Osteocyte (in vitro differentiated cells): ENCODE measurements around the gene UNC13A. TPM values are rescaled to one million over a fixed set of nuclear protein-coding genes. Genes with fewer than 3 reads are reported as not detected.

ENCODE experiments used
- DNase-seq: peaks from one replicate; pipeline ENCODE4 v3.0.0; 2021; ENCODE audit warnings: mixed read lengths; ENCODE audit not compliant: unreplicated experiment; ENCODE audit errors: extremely low spot score
- H3K27ac Mint-ChIP-seq: one replicate; pipeline ENCODE4 v1.8.0; 2021; ENCODE audit warnings: mild to moderate bottlenecking, mixed read lengths; ENCODE audit not compliant: unreplicated experiment
- H3K27me3 Mint-ChIP-seq: one replicate; pipeline ENCODE4 v1.8.0; 2021; ENCODE audit warnings: mixed read lengths; ENCODE audit not compliant: unreplicated experiment
- H3K36me3 Mint-ChIP-seq: one replicate; pipeline ENCODE4 v1.8.0; 2021; ENCODE audit warnings: mixed read lengths; ENCODE audit not compliant: unreplicated experiment
- H3K4me1 Mint-ChIP-seq: one replicate; pipeline ENCODE4 v1.8.0; 2021; ENCODE audit warnings: mixed read lengths; ENCODE audit not compliant: unreplicated experiment
- H3K4me3 Mint-ChIP-seq: one replicate; pipeline ENCODE4 v1.8.0; 2021; ENCODE audit warnings: mild to moderate bottlenecking, moderate library complexity, mixed read lengths; ENCODE audit not compliant: unreplicated experiment
- H3K9me3 Mint-ChIP-seq: one replicate; pipeline ENCODE4 v1.8.0; 2021; ENCODE audit warnings: mixed read lengths; ENCODE audit not compliant: unreplicated experiment
- CTCF ChIP-seq: fragments of 200-600 bp; sonication (generic); IDR thresholded peaks from 2 replicates; pipeline ENCODE4 v1.5.0; 2021; ENCODE audit warnings: antibody characterized with exemption, mild to moderate bottlenecking, moderate library complexity
- total RNA-seq: library from RNA; stranded (reverse); gene quantifications from 2 replicates; pipeline ENCODE4 v1.2.1, GENCODE V29; 2021

UNC13A gene
- total RNA-seq, 1 donor from 2014 or later = 1.6 TPM

DNA sequence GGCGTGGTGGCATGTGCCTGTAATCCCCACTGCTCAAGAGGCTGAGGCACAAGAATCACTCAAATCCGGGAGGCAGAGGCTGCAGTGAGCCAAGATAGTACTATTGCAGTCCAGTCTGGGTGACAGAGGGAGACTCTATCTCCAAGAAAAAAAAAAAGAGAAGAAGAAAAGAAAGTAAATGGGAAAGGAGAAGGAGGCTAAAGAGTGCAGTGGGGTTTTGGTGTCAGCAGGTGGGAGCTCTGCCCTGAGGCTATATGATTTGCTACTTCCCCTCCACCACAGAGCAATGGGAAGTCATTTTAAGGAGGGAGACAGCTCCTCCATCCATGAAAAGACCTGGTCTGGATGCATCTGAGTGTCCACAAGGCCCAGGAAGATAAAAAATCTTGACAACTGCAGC, 23.1 kb downstream of the UNC13A start:
- H3K9me3 Mint-ChIP-seq = no peaks in the 10 kb centered on the region
- no peaks in the 10 kb centered on the region for H3K36me3 Mint-ChIP-seq
- TF ChIP-seq CTCF = no peak
- no peak overlapping the region for H3K4me3 Mint-ChIP-seq
- DNase-seq = no peak
- no peak overlapping the region for H3K27ac Mint-ChIP-seq
- no peaks in the 10 kb centered on the region for H3K4me1 Mint-ChIP-seq
- H3K27me3 Mint-ChIP-seq = no peaks in the 10 kb centered on the region

- Mint-ChIP-seq H3K9me3 (no peaks in the 10 kb centered on the region), H3K27me3 (no peaks in the 10 kb centered on the region), H3K27ac (no peak overlapping the region), H3K36me3 (no peaks in the 10 kb centered on the region), H3K4me1 (no peaks in the 10 kb centered on the region), H3K4me3 (no peak overlapping the region)
- DNase-seq = no peak
- TF ChIP-seq CTCF = no peak
Observed at GRCh38 chr19:17659996-17660395, 28.2 kb downstream of the UNC13A start.

DNA sequence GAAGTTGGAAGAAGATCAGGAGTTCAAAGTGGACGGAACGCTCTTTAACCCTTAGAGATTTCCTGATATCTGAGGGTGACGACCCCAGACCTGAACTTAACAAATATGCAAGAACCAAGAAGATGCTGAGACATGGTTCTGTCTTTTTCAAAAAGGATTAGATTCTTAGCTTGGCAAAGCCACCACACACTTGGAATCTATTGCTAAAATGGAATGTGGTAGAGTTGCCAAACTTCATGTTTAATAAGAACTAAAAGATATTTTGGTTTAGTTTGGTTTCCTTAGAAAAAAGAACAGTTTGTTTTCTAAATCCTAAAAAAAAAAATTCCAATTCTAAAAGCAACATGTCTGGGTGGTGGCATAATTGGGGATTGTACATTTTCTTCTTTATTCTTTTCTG, 29.5 kb downstream of the UNC13A start:
- Mint-ChIP-seq H3K27ac (no peak overlapping the region), H3K36me3 (no peaks in the 10 kb centered on the region), H3K9me3 (no peaks in the 10 kb centered on the region), H3K4me3 (no peak overlapping the region), H3K4me1 (no peaks in the 10 kb centered on the region), H3K27me3 (no peaks in the 10 kb centered on the region)
- DNase-seq = no peak
- no peak for TF ChIP-seq CTCF

DNA sequence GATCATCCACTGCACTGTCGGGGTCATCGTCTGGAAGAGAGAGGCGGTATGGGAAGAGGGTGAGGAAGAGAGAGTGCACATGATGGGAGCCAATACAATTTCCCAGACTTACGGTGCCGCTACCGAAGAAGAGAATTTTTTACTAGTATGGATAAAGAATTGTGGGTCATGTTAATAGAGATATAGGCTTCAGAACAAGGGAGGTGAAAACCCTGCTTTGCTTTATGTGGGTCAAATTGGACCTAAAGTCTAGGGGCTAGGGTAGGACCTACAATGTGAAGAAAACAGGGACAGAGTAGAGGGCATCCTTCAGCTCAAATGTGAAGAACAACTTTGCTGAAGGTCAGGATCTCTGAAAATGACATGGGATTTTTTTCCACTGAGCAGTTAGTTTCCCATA, 29.9 kb downstream of the UNC13A start:
- no peak for TF ChIP-seq CTCF
- no peak overlapping the region for H3K4me3 Mint-ChIP-seq
- H3K27me3 Mint-ChIP-seq = no peaks in the 10 kb centered on the region
- H3K36me3 Mint-ChIP-seq = no peaks in the 10 kb centered on the region
- H3K4me1 Mint-ChIP-seq = no peaks in the 10 kb centered on the region
- H3K27ac Mint-ChIP-seq = no peak overlapping the region
- no peak for DNase-seq
- no peaks in the 10 kb centered on the region for H3K9me3 Mint-ChIP-seq

DNA sequence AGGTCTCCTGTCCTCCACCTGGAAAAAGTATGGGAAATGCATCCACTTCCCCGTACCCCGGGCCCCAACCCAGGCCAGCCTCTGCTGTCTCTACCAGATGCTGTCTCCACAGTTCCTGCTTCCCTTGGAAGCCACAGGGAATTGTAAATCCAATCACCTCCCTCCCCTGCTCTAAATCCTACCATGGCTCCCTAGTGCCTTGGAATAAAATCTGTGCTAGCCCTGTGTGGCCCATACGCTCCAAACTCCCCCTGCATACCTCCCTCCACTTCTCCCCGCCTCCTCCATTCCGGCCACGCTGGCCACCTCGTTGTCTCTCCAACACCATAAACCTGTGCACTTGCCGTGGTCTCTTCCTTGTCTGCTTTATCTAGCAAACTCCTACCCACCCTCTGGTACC, 31.2 kb downstream of the UNC13A start:
- DNase-seq = no peak
- Mint-ChIP-seq H3K27me3 (no peaks in the 10 kb centered on the region), H3K4me3 (no peak overlapping the region), H3K36me3 (no peaks in the 10 kb centered on the region), H3K4me1 (no peaks in the 10 kb centered on the region), H3K9me3 (no peaks in the 10 kb centered on the region), H3K27ac (no peak overlapping the region)
- TF ChIP-seq CTCF = no peak
